ENCODE measurements around the gene MEDAG. TPM values are rescaled to one million over a fixed set of nuclear protein-coding genes. Genes with fewer than 3 reads are reported as not detected.

Gene MEDAG
- polyA plus RNA-seq, 1 of the 3 experiments (the other 2 are of a cell fraction): not detected

DNA sequence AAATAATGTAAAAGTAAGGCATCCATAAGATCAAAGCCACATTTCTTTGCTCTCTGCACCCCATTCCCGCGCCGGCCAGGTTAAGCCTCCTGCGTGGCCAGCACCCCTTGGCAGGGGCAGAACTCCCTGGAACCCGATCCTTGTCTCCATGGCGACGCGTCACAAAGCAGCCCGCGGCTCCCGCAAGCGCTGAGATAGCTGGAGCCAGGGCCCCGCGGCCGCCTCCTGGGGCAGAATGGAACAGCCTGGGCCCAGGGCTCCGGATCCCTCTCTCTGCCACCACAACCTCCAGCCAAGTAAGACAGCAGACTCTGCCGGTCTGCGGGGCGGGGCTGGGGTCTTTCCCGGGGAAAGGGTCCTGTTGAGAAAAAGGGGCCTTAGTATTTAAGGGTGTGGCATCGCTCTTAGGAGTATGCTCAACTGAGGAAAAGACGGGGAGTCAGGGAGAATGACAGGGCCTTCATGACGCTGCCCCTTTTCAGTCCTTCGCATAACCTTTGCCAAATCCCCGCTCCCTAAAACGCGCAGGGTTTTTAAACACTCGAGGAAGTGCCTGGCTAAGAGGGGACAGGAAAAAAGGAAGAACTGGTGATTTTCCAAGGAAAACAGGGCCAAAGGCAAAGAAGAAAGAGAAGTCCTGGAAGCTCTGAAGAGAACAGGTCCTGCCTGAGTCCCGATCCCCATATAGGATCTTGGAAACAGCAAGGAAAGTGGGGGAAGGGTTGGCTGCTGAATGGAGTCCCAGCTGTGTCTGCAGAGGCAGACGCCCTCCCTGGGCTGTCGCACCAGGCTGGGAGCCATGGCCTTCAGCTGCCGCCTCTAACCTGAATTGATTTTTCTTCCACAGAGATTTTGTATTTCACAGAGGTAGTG, 26.6 kb downstream of the MEDAG start, which contains the start of gene TEX26 (continued):
- TF ChIP-seq, protein P1, sequence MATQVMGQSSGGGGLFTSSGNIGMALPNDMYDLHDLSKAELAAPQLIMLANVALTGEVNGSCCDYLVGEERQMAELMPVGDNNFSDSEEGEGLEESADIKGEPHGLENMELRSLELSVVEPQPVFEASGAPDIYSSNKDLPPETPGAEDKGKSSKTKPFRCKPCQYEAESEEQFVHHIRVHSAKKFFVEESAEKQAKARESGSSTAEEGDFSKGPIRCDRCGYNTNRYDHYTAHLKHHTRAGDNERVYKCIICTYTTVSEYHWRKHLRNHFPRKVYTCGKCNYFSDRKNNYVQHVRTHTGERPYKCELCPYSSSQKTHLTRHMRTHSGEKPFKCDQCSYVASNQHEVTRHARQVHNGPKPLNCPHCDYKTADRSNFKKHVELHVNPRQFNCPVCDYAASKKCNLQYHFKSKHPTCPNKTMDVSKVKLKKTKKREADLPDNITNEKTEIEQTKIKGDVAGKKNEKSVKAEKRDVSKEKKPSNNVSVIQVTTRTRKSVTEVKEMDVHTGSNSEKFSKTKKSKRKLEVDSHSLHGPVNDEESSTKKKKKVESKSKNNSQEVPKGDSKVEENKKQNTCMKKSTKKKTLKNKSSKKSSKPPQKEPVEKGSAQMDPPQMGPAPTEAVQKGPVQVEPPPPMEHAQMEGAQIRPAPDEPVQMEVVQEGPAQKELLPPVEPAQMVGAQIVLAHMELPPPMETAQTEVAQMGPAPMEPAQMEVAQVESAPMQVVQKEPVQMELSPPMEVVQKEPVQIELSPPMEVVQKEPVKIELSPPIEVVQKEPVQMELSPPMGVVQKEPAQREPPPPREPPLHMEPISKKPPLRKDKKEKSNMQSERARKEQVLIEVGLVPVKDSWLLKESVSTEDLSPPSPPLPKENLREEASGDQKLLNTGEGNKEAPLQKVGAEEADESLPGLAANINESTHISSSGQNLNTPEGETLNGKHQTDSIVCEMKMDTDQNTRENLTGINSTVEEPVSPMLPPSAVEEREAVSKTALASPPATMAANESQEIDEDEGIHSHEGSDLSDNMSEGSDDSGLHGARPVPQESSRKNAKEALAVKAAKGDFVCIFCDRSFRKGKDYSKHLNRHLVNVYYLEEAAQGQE (IDR thresholded peaks at IDR 0.05; ENCODE audit: low read depth, low read length): no peak
- TF ChIP-seq, protein P2, sequence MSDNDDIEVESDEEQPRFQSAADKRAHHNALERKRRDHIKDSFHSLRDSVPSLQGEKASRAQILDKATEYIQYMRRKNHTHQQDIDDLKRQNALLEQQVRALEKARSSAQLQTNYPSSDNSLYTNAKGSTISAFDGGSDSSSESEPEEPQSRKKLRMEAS (IDR thresholded peaks at IDR 0.05; ENCODE audit: low read depth): no peak
- TF ChIP-seq RAD21 (IDR thresholded peaks at IDR 0.05; ENCODE audit: low read length) (no peak), GATA2 (CRISPR knock-in tag; IDR thresholded peaks at IDR 0.05) (no peak), RXRA (IDR thresholded peaks at IDR 0.05; ENCODE audit: borderline replicate concordance, low read depth) (no peak), SMC3 (IDR thresholded peaks at IDR 0.05; ENCODE audit: low read depth, low read length) (no peak)

DNA sequence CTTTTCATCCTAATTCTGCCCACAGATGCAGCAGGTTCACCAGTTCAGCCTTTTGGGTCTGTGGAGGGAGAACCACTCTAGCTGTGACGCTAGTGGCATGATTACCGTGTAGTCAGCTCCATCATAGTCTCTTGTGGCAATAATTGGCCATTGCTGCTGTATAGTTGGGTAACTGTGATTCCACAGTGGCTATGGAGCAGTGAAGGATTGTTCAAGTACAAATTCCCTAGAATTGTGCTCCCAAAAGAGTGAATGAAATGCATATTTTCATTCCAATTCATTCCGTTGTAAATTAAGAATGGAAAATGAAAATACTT, 27.2 kb downstream of the MEDAG start:
- H2AFZ ChIP-seq (ENCODE audit: low read depth): no peak overlapping the region
- CTCF ChIA-PET: no interaction called here

More for the DNA sequence above, 27.2 kb downstream of the MEDAG start:
- no peaks in the 10 kb centered on the region for H4K20me1 ChIP-seq (ENCODE audit: insufficient read depth)
- no peak for TF ChIP-seq SMC3 (IDR thresholded peaks at IDR 0.05; ENCODE audit: low read depth, low read length)
- TF ChIP-seq, protein P1 (IDR thresholded peaks at IDR 0.05; ENCODE audit: low read depth, low read length): no peak
- TF ChIP-seq, protein P3, sequence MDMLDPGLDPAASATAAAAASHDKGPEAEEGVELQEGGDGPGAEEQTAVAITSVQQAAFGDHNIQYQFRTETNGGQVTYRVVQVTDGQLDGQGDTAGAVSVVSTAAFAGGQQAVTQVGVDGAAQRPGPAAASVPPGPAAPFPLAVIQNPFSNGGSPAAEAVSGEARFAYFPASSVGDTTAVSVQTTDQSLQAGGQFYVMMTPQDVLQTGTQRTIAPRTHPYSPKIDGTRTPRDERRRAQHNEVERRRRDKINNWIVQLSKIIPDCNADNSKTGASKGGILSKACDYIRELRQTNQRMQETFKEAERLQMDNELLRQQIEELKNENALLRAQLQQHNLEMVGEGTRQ (IDR thresholded peaks at IDR 0.05; ENCODE audit: borderline replicate concordance, low read depth, low read length): no peak
- H3K4me2 ChIP-seq: no peak overlapping the region
- H3K4me1 ChIP-seq (ENCODE audit: control insufficient read depth in 1 of 2, insufficient read depth in 2 of 2, low read depth in 1 of 2, low read length in 1 of 2): no peaks in the 10 kb centered on the region
- no peak overlapping the region for H3K4me3 ChIP-seq (ENCODE audit: low read depth in 2 of 2, low read length in 1 of 2)
- H3K27ac ChIP-seq (ENCODE audit: low read depth in 2 of 2, low read length in 1 of 2): no peak overlapping the region
- no peak overlapping the region for H3K9ac ChIP-seq
- no peaks in the 10 kb centered on the region for H3K36me3 ChIP-seq (replicated peaks in 1 of 2; ENCODE audit: control insufficient read depth in 1 of 2, insufficient read depth in 2 of 2, low read length in 1 of 2)
- no peaks in the 10 kb centered on the region for H3F3A ChIP-seq (replicated peaks; ENCODE audit: insufficient read depth)
- H3K27me3 ChIP-seq (ENCODE audit: insufficient read depth): no peaks in the 10 kb centered on the region
- no peaks in the 10 kb centered on the region for H3K9me3 ChIP-seq
- no peak for DNase-seq
- no peaks in the 10 kb centered on the region for H3K79me2 ChIP-seq (ENCODE audit: insufficient read depth)
- WGBS (ENCODE audit: low lambda C conversion rate): 76% methylated on average over 3 of the region's 3 CpGs
- POLR2A ChIA-PET: no interaction called here
- H3K9me2 ChIP-seq: no peaks in the 10 kb centered on the region
